HepG2 (cell line): ENCODE measurements around the gene KSR1. TPM values are rescaled to one million over a fixed set of nuclear protein-coding genes. Genes with fewer than 3 reads are reported as not detected.

Experiments used
- ATAC-seq: fragments of 200-7000 bp; cut with Tn5 transposase; 3 replicates; pipeline ENCODE4 v1.9.1; 2020; ENCODE audit warnings: mild to moderate bottlenecking, moderate library complexity
- BruUV-seq: library from RNA; stranded (reverse); fragments of 400-500 nt; replicated peaks from 2 replicates; lab custom pipeline; 2021; lab: Mats Ljungman, UMichigan
- CTCF ChIA-PET: fragments of 300-600 bp; formaldehyde crosslinking; extraction: SDS; loops from one replicate; lab custom pipeline; 2021; ENCODE audit warnings: low total read pairs, inconsistent platforms, low intra/inter-chr PET ratio; lab: Yijun Ruan, JAX
- POLR2A ChIA-PET: fragments of 350-600 bp; sonication (Branson Sonifier 250); formaldehyde crosslinking; loops from one replicate; lab custom pipeline; 2020; ENCODE audit warnings: antibody characterized with exemption, inconsistent platforms; lab: Yijun Ruan, JAX
- DNase-seq: peaks from one replicate; pipeline ENCODE4 v3.0.0-alpha.2; 2015; ENCODE audit warnings: low spot score
- FAIRE-seq: peaks from 3 replicates; lab custom pipeline; 2011; peaks lifted over from hg19 to GRCh38; lab: Jason Lieb, UNC
- H2AFZ ChIP-seq: one replicate; pipeline ENCODE4 v1.6.1; 2011; ENCODE audit warnings: low read length, inconsistent platforms
- H3K27ac ChIP-seq: fragments of 300-600 bp; 3 replicates; pipeline ENCODE4 v1.8.0; 2011; ENCODE audit warnings: mixed run types, mild to moderate bottlenecking, mixed read lengths, low read length, inconsistent platforms; ENCODE audit not compliant: insufficient read depth; ENCODE audit errors: extremely low read length
- H3K27me3 ChIP-seq, 2 experiments: fragments of 200-600 bp in 1 of 2; 2 replicates in 1 of 2; 3 replicates in 1 of 2; pipeline versions ENCODE4 v1.6.0 to v1.8.0; 2011; ENCODE audit warnings: low read length in 2 of 2, mild to moderate bottlenecking in 2 of 2, moderate library complexity in 2 of 2, inconsistent platforms in 1 of 2; ENCODE audit not compliant: insufficient read depth in 2 of 2, control insufficient read depth in 1 of 2
- H3K36me3 ChIP-seq, 2 experiments: fragments of 200-600 bp in 1 of 2; replicated peaks in 1 of 2; 2 replicates in 1 of 2; 3 replicates in 1 of 2; pipeline versions ENCODE4 v1.5.1 to v1.8.0; 2011; ENCODE audit warnings: low read length in 2 of 2, inconsistent platforms in 1 of 2; ENCODE audit not compliant: insufficient read depth in 2 of 2, control insufficient read depth in 1 of 2
- H3K4me1 ChIP-seq: 2 replicates; pipeline ENCODE4 v1.5.1; 2012; ENCODE audit warnings: low read length, inconsistent platforms; ENCODE audit not compliant: insufficient read depth
- H3K4me2 ChIP-seq: 2 replicates; pipeline ENCODE4 v1.6.0; 2011; ENCODE audit warnings: low read depth, low read length, inconsistent platforms
- H3K4me3 ChIP-seq, 3 experiments: fragments of 200-600 bp in 1 of 3; sonication (generic), shearing (Covaris generic) in 1 of 3; replicated peaks in 1 of 3; 2 replicates each; pipeline ENCODE4 v1.5.1; 2011 to 2016; ENCODE audit warnings: low read length in 3 of 3, inconsistent platforms in 2 of 3, low read depth in 2 of 3, mild to moderate bottlenecking in 2 of 3, control low read depth in 1 of 3, mixed read lengths in 1 of 3; ENCODE audit not compliant: insufficient read depth in 1 of 3
- H3K79me2 ChIP-seq: one replicate; pipeline ENCODE4 v1.6.1; 2011; ENCODE audit warnings: low read length, inconsistent platforms; ENCODE audit not compliant: insufficient read depth
- H3K9ac ChIP-seq: 2 replicates; pipeline ENCODE4 v1.6.0; 2011; ENCODE audit warnings: mild to moderate bottlenecking, low read depth, low read length, inconsistent platforms; ENCODE audit not compliant: insufficient read depth
- H3K9me3 ChIP-seq: 2 replicates; pipeline ENCODE4 v1.5.1; 2012; ENCODE audit warnings: mild to moderate bottlenecking, low read length
- H4K20me1 ChIP-seq: 2 replicates; pipeline ENCODE4 v1.6.0; 2011; ENCODE audit warnings: inconsistent platforms, mild to moderate bottlenecking, low read length, moderate library complexity; ENCODE audit not compliant: insufficient read depth
- ARID2 ChIP-seq: sonication (generic); formaldehyde crosslinking; IDR thresholded peaks from 2 replicates; pipeline ENCODE4 v1.8.1; 2022; ENCODE audit warnings: mild to moderate bottlenecking, missing genetic modification reagents, borderline replicate concordance
- ATF1 ChIP-seq: IDR thresholded peaks from 2 replicates; pipeline ENCODE4 v1.6.1; 2016; ENCODE audit warnings: mild to moderate bottlenecking, control low read depth
- ATF7 ChIP-seq, 2 experiments: fragments of 450-650 bp in 1 of 2; sonication (generic) in 1 of 2; formaldehyde crosslinking in 1 of 2; IDR thresholded peaks; 2 replicates each; pipeline versions ENCODE4 v1.4.0 to v1.6.1; 2016 to 2020; ENCODE audit warnings: antibody characterized with exemption in 1 of 2, mild to moderate bottlenecking in 1 of 2, missing genetic modification reagents in 1 of 2
- GLI4 ChIP-seq: sonication (generic); formaldehyde crosslinking; IDR thresholded peaks from 2 replicates; pipeline ENCODE4 v1.5.1; 2020; ENCODE audit warnings: missing genetic modification reagents, mild to moderate bottlenecking, moderate library complexity, borderline replicate concordance
- MYPOP ChIP-seq: sonication (generic); formaldehyde crosslinking; IDR thresholded peaks from 2 replicates; pipeline ENCODE4 v1.8.1; 2023; ENCODE audit warnings: mild to moderate bottlenecking, moderate library complexity, missing genetic modification reagents
- SP2 ChIP-seq: sonication (generic); formaldehyde crosslinking; IDR thresholded peaks from 2 replicates; pipeline ENCODE4 v1.5.1; 2020; ENCODE audit warnings: mild to moderate bottlenecking, missing genetic modification reagents
- ZNF563 ChIP-seq: sonication (generic); formaldehyde crosslinking; IDR thresholded peaks from 2 replicates; pipeline ENCODE4 v1.8.0; 2022; ENCODE audit warnings: mild to moderate bottlenecking, moderate library complexity, missing genetic modification reagents
- WGBS: methylation state at CpG from one replicate; pipeline ENCODE4 v1.1.6; 2017; ENCODE audit warnings: low lambda C conversion rate; 5-methylcytosine and 5-hydroxymethylcytosine counted together
- in situ Hi-C: cut with HindIII; loops from 2 replicates; pipeline ENCODE4 v1.10.0; 2017; ENCODE audit warnings: low pct_unique_long_range_greater_than_20kb; ENCODE audit not compliant: extremely low pct_ligation_motif_present
- intact Hi-C: fragments of 100-400 bp; cut with micrococcal nuclease; formaldehyde crosslinking; loops from one replicate; pipeline ENCODE4 v1.10.0; 2022; ENCODE audit not compliant: unreplicated experiment
- polyA plus RNA-seq, 8 experiments: library from polyadenylated mRNA; depleted of rRNA in 3 of 8; stranded (reverse) in 7 of 8; unstranded in 1 of 8; fragments of >200 nt; fragmentation: Illumina TruSeq in 4 of 8; extraction: Trizol in 4 of 8; gene quantifications; 2 replicates each; pipeline versions ENCODE4 v1.2.1 to v1.2.3, GENCODE V29; 2011 to 2016; ENCODE audit warnings: low read depth in 4 of 8, missing spikeins in 1 of 8, mixed read lengths in 1 of 8; ENCODE audit not compliant: insufficient read depth in 1 of 8
- total RNA-seq, 5 experiments: library from RNA; depleted of rRNA; stranded (reverse); fragments of >200 nt; fragmentation: Illumina TruSeq; extraction: Trizol; gene quantifications; 2 replicates each; pipeline ENCODE4 v1.2.3, GENCODE V29; 2016; ENCODE audit warnings: low read depth in 1 of 5

Gene KSR1
- total and polyA plus RNA-seq, 2 of the 13 experiments (the other 11 are each of a cell fraction or from before 2014, with no cell fraction given) = 10.1 to 16.6 TPM

DNA sequence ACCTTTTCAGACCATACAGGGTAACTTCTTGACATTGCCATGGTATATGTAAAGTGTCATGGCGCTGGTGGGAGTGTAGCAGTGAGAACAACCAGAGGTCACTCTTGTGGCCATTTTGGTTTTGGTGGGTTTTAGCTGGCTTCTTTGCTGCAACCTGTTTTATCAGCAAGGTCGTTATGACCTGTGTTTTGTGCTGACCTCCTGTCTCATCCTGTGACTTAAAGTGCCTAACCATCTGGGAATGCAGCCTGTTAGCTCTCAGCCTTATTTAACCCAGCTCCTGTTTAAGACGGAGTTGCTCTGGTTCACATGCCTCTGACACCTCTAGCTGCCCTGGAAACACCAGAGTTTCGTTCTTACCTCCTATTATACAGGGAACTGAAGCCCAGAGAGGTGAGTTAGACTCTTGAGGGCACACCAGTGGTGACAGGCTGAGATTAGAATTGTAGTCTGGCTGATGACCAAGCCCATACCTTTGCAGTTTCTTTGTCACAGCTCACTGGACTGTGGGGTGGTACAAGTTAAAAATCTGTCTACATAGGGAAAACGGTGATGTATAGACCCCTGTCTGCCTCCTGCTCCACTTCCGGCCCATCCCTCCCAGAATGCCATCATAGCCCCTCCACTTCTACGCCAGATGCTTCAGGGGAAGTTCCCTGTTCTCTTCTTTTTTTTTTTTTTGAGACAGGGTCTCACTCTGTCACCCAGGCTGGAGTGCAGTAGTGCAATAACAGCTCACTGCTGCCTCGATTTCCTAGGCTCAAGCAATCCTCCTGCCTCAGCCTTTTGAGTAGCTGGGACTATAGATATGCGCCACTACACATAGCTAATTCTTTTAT, 21.0 kb downstream of the KSR1 start (continued):
- TF ChIP-seq SP2 (CRISPR knock-in tag) (no peak), GLI4 (CRISPR knock-in tag) (no peak), ARID2 (CRISPR knock-in tag) (no peak), ZNF563 (CRISPR knock-in tag) (no peak), MYPOP (CRISPR knock-in tag) (no peak)

- Histone ChIP-seq H3K4me1 (0 out of 2 replicates have a peak, but pooled peaks cover 5% of the 10 kb centered on the region), H3K27ac (no peak overlapping the region), H3K9ac (no peak overlapping the region), H3K36me3 (no peaks in the 10 kb centered on the region), H3K9me3 (no peaks in the 10 kb centered on the region), H2AFZ (no peak overlapping the region), H3K4me3 (no peak overlapping the region), H4K20me1 (peaks cover 7% of the 10 kb centered on the region), H3K4me2 (no peak overlapping the region), H3K79me2 (peaks cover 50% of the 10 kb centered on the region), H3K27me3 (no peaks in the 10 kb centered on the region)
- DNase-seq = no peak
- no peak for FAIRE-seq
- in situ Hi-C loops (loop anchor here (25.0 kb wide), 1 partner anchor 409 kb away; the partner anchor contains the start of gene LYRM9), intact Hi-C loops (no loop called here)
- ATAC-seq = no peak
- no TSS peak for BruUV-seq
- 96% methylated on average over 9 of the region's 9 CpGs for WGBS
- POLR2A ChIA-PET = no interaction called here
- CTCF ChIA-PET = no interaction called here
- TF ChIP-seq ATF1 (CRISPR knock-in tag) (no peak), ATF7 (IDR thresholded peaks at IDR 0.05) (0 out of 2 replicates have a peak, but pooled peaks have one; percentile 7), ATF7 (CRISPR knock-in tag; IDR thresholded peaks at IDR 0.05) (no peak)
Observed at GRCh38 chr17:27477971-27478684, 21.9 kb downstream of the KSR1 start.
